Suprapubic skin (tissue), 4 donors: ENCODE data around the gene EGR4.

Experiments
- CTCF ChIP-seq, 2 donors: fragments of 200-600 bp in 1 of 2; fragments of 450-650 bp in 1 of 2; sonication (generic) in 1 of 2; IDR thresholded peaks; one replicate each; pipeline ENCODE4 v1.5.1; 2016 to 2019; ENCODE audit warnings: antibody characterized with exemption in 2 of 2, mild to moderate bottlenecking in 1 of 2, moderate library complexity in 1 of 2
- EP300 ChIP-seq: sonication (generic); formaldehyde crosslinking; IDR thresholded peaks from one replicate; pipeline ENCODE4 v1.6.1; 2017; ENCODE audit warnings: antibody characterized with exemption
- POLR2A ChIP-seq, 2 donors: fragments of 450-650 bp; IDR thresholded peaks; one replicate each; pipeline ENCODE4 v1.6.1; 2017; ENCODE audit warnings: antibody characterized with exemption in 2 of 2, mild to moderate bottlenecking in 2 of 2, moderate library complexity in 2 of 2
- POLR2AphosphoS5 ChIP-seq, 3 donors: sonication (generic); formaldehyde crosslinking; IDR thresholded peaks; one replicate each; pipeline ENCODE4 v1.6.1; 2017; ENCODE audit warnings: antibody characterized with exemption in 3 of 3

- no peak for TF ChIP-seq CTCF (IDR thresholded peaks at IDR 0.05)
- TF ChIP-seq POLR2AphosphoS5 (IDR thresholded peaks at IDR 0.05) = no peak
- no peak for TF ChIP-seq POLR2A (IDR thresholded peaks at IDR 0.05)
- no peak for TF ChIP-seq EP300
Measured at GRCh38 chr2:73292316-73292905, 937 bp downstream of the EGR4 start.
